ENCODE data around the gene OR51A2. TPM values are rescaled to one million over a fixed set of nuclear protein-coding genes. Genes with fewer than 3 reads are reported as not detected.

The OR51A2 gene
- total and polyA plus RNA-seq, 2 donors from 2014 or later = not detected

- DNase-seq (no peak), FAIRE-seq (no peak)
- Histone ChIP-seq H3K9me3 (ENCODE audit: control insufficient read depth in 2 of 3, insufficient read depth in 1 of 3, low read length in 3 of 3) (peaks cover 0 to 2% (median 0%) of the 10 kb centered on the region in 3 donors), H3K27me3 (ENCODE audit: control insufficient read depth, insufficient read depth, low read length) (no peaks in the 10 kb centered on the region), H3K36me3 (ENCODE audit: control insufficient read depth in 2 of 3, insufficient read depth in 3 of 3, low read length in 3 of 3) (no peaks in the 10 kb centered on the region), H3K27ac (ENCODE audit: low read depth in 2 of 2, low read length in 2 of 2) (no peak overlapping the region), H3K4me1 (ENCODE audit: control insufficient read depth in 2 of 3, insufficient read depth in 2 of 3, low read depth in 1 of 3, low read length in 3 of 3) (no peaks in the 10 kb centered on the region), H3K9ac (ENCODE audit: low read length in 3 of 3) (no peak overlapping the region), H3K4me3 (ENCODE audit: low read length in 3 of 3) (no peak overlapping the region)
- intact Hi-C loops (cut with DNase I) = no loop called here
- no peak for TF ChIP-seq CTCF (IDR thresholded peaks at IDR 0.05; ENCODE audit: borderline replicate concordance, extremely low read depth, insufficient read depth)
These were observed 18.8 kb downstream of the OR51A2 start for GRCh38 chr11:4936745-4937144.

- DNase-seq (no peak), FAIRE-seq (no peak)
- H3K9ac ChIP-seq (ENCODE audit: low read length in 3 of 3) = no peak overlapping the region
- H3K27ac ChIP-seq (ENCODE audit: low read depth in 2 of 2, low read length in 2 of 2) = no peak overlapping the region
- no peaks in the 10 kb centered on the region for H3K27me3 ChIP-seq (ENCODE audit: control insufficient read depth, insufficient read depth, low read length)
- H3K36me3 ChIP-seq (ENCODE audit: control insufficient read depth in 2 of 3, insufficient read depth in 3 of 3, low read length in 3 of 3) = no peaks in the 10 kb centered on the region
- H3K9me3 ChIP-seq (ENCODE audit: control insufficient read depth in 2 of 3, insufficient read depth in 1 of 3, low read length in 3 of 3) = peaks cover 0 to 2% (median 0%) of the 10 kb centered on the region in 3 donors
- intact Hi-C loops (cut with DNase I) = no loop called here
- no peaks in the 10 kb centered on the region for H3K4me1 ChIP-seq (ENCODE audit: control insufficient read depth in 2 of 3, insufficient read depth in 2 of 3, low read depth in 1 of 3, low read length in 3 of 3)
- no peak overlapping the region for H3K4me3 ChIP-seq (ENCODE audit: low read length in 3 of 3)
- no peak for TF ChIP-seq CTCF (IDR thresholded peaks at IDR 0.05; ENCODE audit: borderline replicate concordance, extremely low read depth, insufficient read depth)
These were observed 22.8 kb downstream of the OR51A2 start for GRCh38 chr11:4932751-4933150.

GRCh38 chr11:4926608-4927007, 28.9 kb downstream of the OR51A2 start:
- H3K36me3 ChIP-seq (ENCODE audit: control insufficient read depth in 2 of 3, insufficient read depth in 3 of 3, low read length in 3 of 3) = no peaks in the 10 kb centered on the region
- H3K27ac ChIP-seq (ENCODE audit: low read depth in 2 of 2, low read length in 2 of 2) = no peak overlapping the region
- DNase-seq (no peak), FAIRE-seq (no peak)
- no peak overlapping the region for H3K9ac ChIP-seq (ENCODE audit: low read length in 3 of 3)
- intact Hi-C loops (cut with DNase I) = no loop called here
- no peak overlapping the region for H3K4me3 ChIP-seq (ENCODE audit: low read length in 3 of 3)
- no peaks in the 10 kb centered on the region for H3K27me3 ChIP-seq (ENCODE audit: control insufficient read depth, insufficient read depth, low read length)
- TF ChIP-seq CTCF (IDR thresholded peaks at IDR 0.05; ENCODE audit: borderline replicate concordance, extremely low read depth, insufficient read depth) = no peak
- H3K9me3 ChIP-seq (ENCODE audit: control insufficient read depth in 2 of 3, insufficient read depth in 1 of 3, low read length in 3 of 3) = no peaks in the 10 kb centered on the region
- H3K4me1 ChIP-seq (ENCODE audit: control insufficient read depth in 2 of 3, insufficient read depth in 2 of 3, low read depth in 1 of 3, low read length in 3 of 3) = no peaks in the 10 kb centered on the region

- Histone ChIP-seq H3K9ac (ENCODE audit: low read length in 3 of 3) (no peak within 1 kb of the TSS), H3K27me3 (ENCODE audit: control insufficient read depth, insufficient read depth, low read length) (no peaks in the 10 kb centered on the region), H3K4me1 (ENCODE audit: control insufficient read depth in 2 of 3, insufficient read depth in 2 of 3, low read depth in 1 of 3, low read length in 3 of 3) (no peaks in the 10 kb centered on the region), H3K36me3 (ENCODE audit: control insufficient read depth in 2 of 3, insufficient read depth in 3 of 3, low read length in 3 of 3) (no peaks in the 10 kb centered on the region), H3K9me3 (ENCODE audit: control insufficient read depth in 2 of 3, insufficient read depth in 1 of 3, low read length in 3 of 3) (no peaks in the 10 kb centered on the region), H3K4me3 (ENCODE audit: low read length in 3 of 3) (no peak within 1 kb of the TSS), H3K27ac (ENCODE audit: low read depth in 2 of 2, low read length in 2 of 2) (no peak within 1 kb of the TSS)
- intact Hi-C loops (cut with DNase I) = no loop called here
- FAIRE-seq (no peak), DNase-seq (no peak)
- TF ChIP-seq CTCF (IDR thresholded peaks at IDR 0.05; ENCODE audit: borderline replicate concordance, extremely low read depth, insufficient read depth) = no peak
These were observed 31.3 kb downstream of the OR51A2 start, which contains the start of gene OR51G1 for GRCh38 chr11:4924239-4924638. Gene OR51G1 (minus strand): TSS chr11:4924339. CDS start chr11:4924339, 0 bp downstream.

Data from kidney (tissue), 14 donors.